ENCODE results near the gene MCTP1.

The MCTP1 gene

GRCh38 chr5:94742852-94743251 lies 542.0 kb downstream of the MCTP1 start:
- in situ Hi-C loops (cut with MboI; ENCODE audit: low sequenced_read_pairs), result no loop called here

- in situ Hi-C loops (cut with MboI; ENCODE audit: low sequenced_read_pairs), result no loop called here
Measured at GRCh38 chr5:94740286-94740685, 544.6 kb downstream of the MCTP1 start.

- in situ Hi-C loops (cut with MboI; ENCODE audit: low sequenced_read_pairs), result no loop called here
Measured at GRCh38 chr5:94736498-94736897, 548.4 kb downstream of the MCTP1 start.

GRCh38 chr5:94731471-94731870 lies 553.4 kb downstream of the MCTP1 start:
- in situ Hi-C loops (cut with MboI; ENCODE audit: low sequenced_read_pairs), result no loop called here

- in situ Hi-C loops (cut with MboI; ENCODE audit: low sequenced_read_pairs), result no loop called here
Measured at GRCh38 chr5:94725142-94725541, 559.8 kb downstream of the MCTP1 start.

GRCh38 chr5:94715768-94716167 lies 569.1 kb downstream of the MCTP1 start:
- in situ Hi-C loops (cut with MboI; ENCODE audit: low sequenced_read_pairs), result no loop called here

GRCh38 chr5:94711785-94712184 lies 573.1 kb downstream of the MCTP1 start:
- in situ Hi-C loops (cut with MboI; ENCODE audit: low sequenced_read_pairs), result no loop called here

GRCh38 chr5:94709277-94709676 lies 575.6 kb downstream of the MCTP1 start:
- in situ Hi-C loops (cut with MboI; ENCODE audit: low sequenced_read_pairs), result no loop called here

GRCh38 chr5:94707359-94707758 lies 577.5 kb downstream of the MCTP1 start:
- in situ Hi-C loops (cut with MboI; ENCODE audit: low sequenced_read_pairs), result no loop called here

GRCh38 chr5:94705427-94705826 lies 579.5 kb downstream of the MCTP1 start:
- in situ Hi-C loops (cut with MboI; ENCODE audit: low sequenced_read_pairs), result no loop called here

GRCh38 chr5:94702729-94703128 lies 582.2 kb downstream of the MCTP1 start:
- in situ Hi-C loops (cut with MboI; ENCODE audit: low sequenced_read_pairs), result no loop called here

GRCh38 chr5:94700592-94700991 lies 584.3 kb downstream of the MCTP1 start:
- in situ Hi-C loops (cut with MboI; ENCODE audit: low sequenced_read_pairs), result no loop called here

GRCh38 chr5:94699562-94699961 lies 585.3 kb downstream of the MCTP1 start:
- in situ Hi-C loops (cut with MboI; ENCODE audit: low sequenced_read_pairs), result no loop called here

GRCh38 chr5:94698197-94698596 lies 586.7 kb downstream of the MCTP1 start:
- in situ Hi-C loops (cut with MboI; ENCODE audit: low sequenced_read_pairs), result no loop called here

- in situ Hi-C loops (cut with MboI; ENCODE audit: low sequenced_read_pairs), result no loop called here
Measured at GRCh38 chr5:94694671-94695070, 590.2 kb downstream of the MCTP1 start.

- in situ Hi-C loops (cut with MboI; ENCODE audit: low sequenced_read_pairs), result no loop called here
Measured at GRCh38 chr5:94693845-94694370, 591.0 kb downstream of the MCTP1 start.

GRCh38 chr5:94693043-94693822 lies 591.7 kb downstream of the MCTP1 start:
- in situ Hi-C loops (cut with MboI; ENCODE audit: low sequenced_read_pairs), result no loop called here

- in situ Hi-C loops (cut with MboI; ENCODE audit: low sequenced_read_pairs), result no loop called here
Measured at GRCh38 chr5:94692581-94692980, 592.3 kb downstream of the MCTP1 start.

- in situ Hi-C loops (cut with MboI; ENCODE audit: low sequenced_read_pairs), result no loop called here
Measured at GRCh38 chr5:94691949-94692348, 592.9 kb downstream of the MCTP1 start.

GRCh38 chr5:94691291-94691690 lies 593.6 kb downstream of the MCTP1 start:
- in situ Hi-C loops (cut with MboI; ENCODE audit: low sequenced_read_pairs), result no loop called here

GRCh38 chr5:94690778-94691177 lies 594.1 kb downstream of the MCTP1 start:
- in situ Hi-C loops (cut with MboI; ENCODE audit: low sequenced_read_pairs), result no loop called here

GRCh38 chr5:94689908-94690307 lies 595.0 kb downstream of the MCTP1 start:
- in situ Hi-C loops (cut with MboI; ENCODE audit: low sequenced_read_pairs), result no loop called here

Measured in HL-60/S4 treated with phorbol 12-myristate 13-acetate at 8.2 ng/mL for 4 days and 3 days (cell line).